Peyer's patch (tissue), 4 donors: Measurements from ENCODE around the gene ANO6.

Experiments
- CTCF ChIP-seq, 6 experiments: fragments of 450-650 bp in 4 of 6; fragments of 200-600 bp in 2 of 6; sonication (generic) in 1 of 6; IDR thresholded peaks; one replicate each; pipeline ENCODE4 v1.5.1; 2017 to 2019; ENCODE audit warnings: antibody characterized with exemption in 6 of 6, mild to moderate bottlenecking in 3 of 6, moderate library complexity in 1 of 6
- POLR2A ChIP-seq, 2 donors: fragments of 450-650 bp; IDR thresholded peaks; one replicate each; pipeline ENCODE4 v1.5.1; 2017; ENCODE audit warnings: antibody characterized with exemption in 2 of 2, mild to moderate bottlenecking in 2 of 2, moderate library complexity in 2 of 2

- TF ChIP-seq CTCF (IDR thresholded peaks at IDR 0.05) (no peak), POLR2A (IDR thresholded peaks at IDR 0.05) (no peak)
Observed at GRCh38 chr12:45426294-45426693, 210.4 kb downstream of the ANO6 start.
